HG03280 (cell line): ENCODE data around the gene CCL1.
A peak's percentile ranks its signal among the peaks of the same experiment; 100 is the strongest.

Source experiments
- ATAC-seq: cut with Tn5 transposase; IDR thresholded peaks from one replicate; pipeline ENCODE4 v1.9.1; 2021; ENCODE audit warnings: mild to moderate bottlenecking, moderate library complexity; ENCODE audit not compliant: unreplicated experiment

Gene CCL1

GRCh38 chr17:34384271-34384670 lies 21.2 kb upstream of the CCL1 start:
- ATAC-seq: no peak

GRCh38 chr17:34383216-34383615 lies 20.2 kb upstream of the CCL1 start:
- ATAC-seq: no peak

GRCh38 chr17:34382621-34383124 lies 19.6 kb upstream of the CCL1 start:
- ATAC-seq: no peak

GRCh38 chr17:34379868-34380267 lies 16.8 kb upstream of the CCL1 start:
- no peak for ATAC-seq

GRCh38 chr17:34378664-34379101 lies 15.7 kb upstream of the CCL1 start:
- ATAC-seq: peak; percentile 84

- no peak for ATAC-seq
Measured at GRCh38 chr17:34377078-34377823, 14.2 kb upstream of the CCL1 start.

DNA sequence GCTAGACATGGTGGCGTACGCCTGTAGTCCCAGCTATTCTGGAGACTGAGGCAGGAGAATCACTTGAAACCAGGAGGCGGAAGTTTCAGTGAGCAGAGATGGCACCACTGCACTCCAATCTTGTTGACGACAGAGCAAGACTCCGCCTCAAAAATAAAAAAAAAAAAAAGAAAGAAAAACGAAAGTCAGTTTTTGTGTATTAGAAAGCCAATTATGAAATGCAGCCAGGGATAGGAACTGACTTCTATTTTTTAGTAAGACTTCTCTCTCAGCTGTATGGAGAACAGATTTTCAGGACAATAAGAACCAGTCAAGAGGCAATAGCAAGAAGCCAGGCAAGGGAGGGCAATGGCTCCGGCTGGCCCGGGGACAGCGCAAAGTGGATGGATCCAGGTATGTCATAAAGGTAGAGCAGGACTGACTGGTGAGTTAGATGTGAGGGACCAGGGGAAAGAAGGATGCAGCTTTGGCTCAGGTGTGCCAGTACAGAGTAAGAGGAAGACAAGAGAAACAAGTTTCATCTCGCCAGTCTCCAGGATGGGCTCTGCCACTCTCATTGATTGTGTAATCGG lies 12.5 kb upstream of the CCL1 start:
- ATAC-seq: no peak

GRCh38 chr17:34374457-34374856 lies 11.4 kb upstream of the CCL1 start:
- ATAC-seq: no peak

- no peak for ATAC-seq
Measured at GRCh38 chr17:34371405-34372100, 8.5 kb upstream of the CCL1 start.

GRCh38 chr17:34370997-34371395 lies 8.0 kb upstream of the CCL1 start:
- no peak for ATAC-seq

GRCh38 chr17:34370376-34370996 lies 7.5 kb upstream of the CCL1 start:
- no peak for ATAC-seq

GRCh38 chr17:34369571-34369970 lies 6.5 kb upstream of the CCL1 start:
- no peak for ATAC-seq

DNA sequence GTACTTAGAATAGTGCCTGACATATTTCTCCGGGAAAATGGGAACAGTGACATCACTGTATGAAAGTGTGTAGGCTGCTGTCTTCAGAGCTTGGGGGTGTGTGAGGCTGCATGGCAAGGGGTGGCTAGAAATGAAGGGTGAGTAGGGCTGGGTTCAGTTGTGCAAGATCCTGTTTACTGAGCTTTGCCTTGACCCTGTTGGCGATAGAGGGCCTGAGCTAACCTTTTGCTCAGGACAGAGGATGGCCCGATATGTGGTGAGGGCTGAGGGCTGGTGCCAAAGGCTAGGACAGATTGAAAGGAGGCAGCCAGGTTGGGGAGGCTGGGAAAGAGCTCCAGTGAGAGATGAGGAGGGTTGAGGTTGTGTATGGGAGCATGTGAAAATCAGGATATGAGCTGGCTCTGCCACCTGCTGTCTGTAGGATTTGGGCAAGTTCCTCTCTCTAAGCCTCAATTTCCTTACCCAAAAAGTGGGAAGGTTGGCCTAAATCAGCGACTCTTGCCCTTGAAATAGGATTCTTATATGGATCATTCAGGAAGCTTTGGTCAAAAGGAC lies 6.0 kb upstream of the CCL1 start:
- ATAC-seq: no peak

DNA sequence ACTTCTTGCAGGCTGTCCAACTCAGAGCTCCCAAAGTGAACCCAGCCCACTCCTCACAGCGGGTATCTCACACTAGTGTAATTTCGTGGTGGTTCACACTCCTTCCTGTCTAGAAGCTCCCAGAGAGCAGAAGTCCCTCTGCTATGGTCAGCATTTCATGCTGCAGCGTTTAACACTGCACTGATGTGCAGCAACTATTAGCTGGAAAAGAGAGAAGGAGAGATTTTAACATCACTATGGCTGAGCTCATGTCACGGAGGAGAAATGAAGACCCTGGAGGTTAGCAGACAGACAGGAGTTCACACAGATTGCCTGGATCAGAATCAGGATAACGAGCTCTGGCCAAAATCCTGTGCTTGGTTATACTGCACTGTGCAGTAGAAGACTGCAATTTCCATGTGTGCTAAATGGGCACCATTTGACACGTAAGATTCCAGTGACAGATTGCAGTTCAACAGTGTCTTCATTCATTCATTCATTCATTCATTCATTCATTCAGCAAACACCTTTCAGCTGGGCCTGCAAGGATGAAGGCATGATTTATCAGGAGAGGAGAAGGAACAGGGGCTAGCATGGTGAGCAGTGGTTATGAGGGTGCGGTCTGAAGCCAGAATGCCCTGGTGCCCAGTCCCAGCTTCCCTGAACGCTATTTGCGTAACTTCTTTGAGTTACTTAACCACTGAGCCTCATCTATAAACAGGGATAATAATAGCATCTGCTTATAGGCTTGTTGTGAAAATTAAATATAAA lies 5.3 kb upstream of the CCL1 start:
- ATAC-seq: no peak

GRCh38 chr17:34367486-34368195 lies 4.6 kb upstream of the CCL1 start:
- no peak for ATAC-seq

- no peak for ATAC-seq
Measured at GRCh38 chr17:34366529-34367107, 3.6 kb upstream of the CCL1 start.

- ATAC-seq: no peak
Measured at GRCh38 chr17:34366010-34366409, 3.0 kb upstream of the CCL1 start.

GRCh38 chr17:34365340-34365739 lies 2.3 kb upstream of the CCL1 start:
- ATAC-seq: no peak

DNA sequence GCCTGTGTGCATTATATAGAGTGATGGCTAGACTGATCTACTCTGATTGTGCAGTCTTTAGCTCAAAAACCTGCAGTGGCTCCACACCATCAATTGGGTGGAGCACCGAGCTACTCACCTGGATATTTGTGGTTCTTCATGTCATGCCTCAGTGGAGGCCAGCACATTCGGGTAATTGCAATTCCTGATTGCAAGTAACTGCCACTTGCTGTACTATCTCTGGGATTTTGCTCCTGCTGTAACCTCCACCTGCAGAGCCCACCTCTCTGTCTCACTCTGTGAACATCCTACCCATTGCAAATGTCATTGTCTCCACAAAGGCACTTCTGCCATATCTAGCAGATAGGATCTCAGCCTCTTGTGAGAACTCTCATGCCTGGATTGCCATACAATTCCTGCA lies 1.7 kb upstream of the CCL1 start:
- ATAC-seq: no peak
